Measurements from ENCODE around the gene HCLS1. TPM values are rescaled to one million over a fixed set of nuclear protein-coding genes. Genes with fewer than 3 reads are reported as not detected.

The HCLS1 gene
- total and polyA plus RNA-seq, 2 of the 8 experiments (the other 6 are each of a cell fraction or from before 2014, with no cell fraction given), result 0.53 to 1.3 TPM

- H3K27ac ChIP-seq (ENCODE audit: low read depth, low read length), result no peak overlapping the region
- no peak overlapping the region for H2AK5ac ChIP-seq (ENCODE audit: low read depth, low read length)
- no peak overlapping the region for H3K4ac ChIP-seq (replicated peaks; ENCODE audit: insufficient read length, low read depth, low read length)
- whole genome bisulfite sequencing, 2 experiments (ENCODE audit: extremely low coverage in 1 of 2, insufficient coverage in 1 of 2, insufficient read length in 1 of 2, insufficient replicate concordance in 2 of 2, low coverage in 1 of 2, low lambda C conversion rate in 2 of 2, missing lambda C conversion rate in 1 of 2), result 93% methylated on average over 6 of the region's 6 CpGs; no CpG with 5 or more reads in 1 of the 2 experiments
- ChIA-PET POLR2A (ENCODE audit: partially characterized antibody) (interaction anchor here (1.5 kb wide), 1 partner anchor 9 kb away, joined by 5 read pairs; no protein-coding TSS in a partner anchor), CTCF (ENCODE audit: partially characterized antibody) (no interaction called here)
- H2AFZ ChIP-seq (ENCODE audit: low read length), result no peak overlapping the region
- no peaks in the 10 kb centered on the region for H3K79me1 ChIP-seq (ENCODE audit: low read depth, low read length)
- H2BK12ac ChIP-seq (ENCODE audit: low read depth, low read length), result no peak overlapping the region
- H3K56ac ChIP-seq (replicated peaks; ENCODE audit: insufficient read length, low read depth, low read length), result no peak overlapping the region
- no peaks in the 10 kb centered on the region for H3K79me2 ChIP-seq (ENCODE audit: control insufficient read depth in 1 of 2, insufficient read depth in 2 of 2, low read length in 2 of 2)
- no peak overlapping the region for H2BK20ac ChIP-seq (ENCODE audit: low read length)
- H3K23ac ChIP-seq (ENCODE audit: insufficient read length), result no peak overlapping the region
- no peak overlapping the region for H3K18ac ChIP-seq (ENCODE audit: extremely low read depth, low read length)
- H3K4me3 ChIP-seq (ENCODE audit: extremely low read depth in 1 of 4, insufficient read depth in 2 of 4, low read depth in 3 of 4, low read length in 4 of 4), result no peak overlapping the region
- H3K14ac ChIP-seq (ENCODE audit: insufficient read length), result no peak overlapping the region
- FAIRE-seq, result no peak
- H3K23me2 ChIP-seq (ENCODE audit: low read depth, low read length), result no peaks in the 10 kb centered on the region
- H3K36me3 ChIP-seq (ENCODE audit: control insufficient read depth in 2 of 4, insufficient read depth in 4 of 4, low read length in 3 of 4), result no peaks in the 10 kb centered on the region
- TF ChIP-seq CHD1 (IDR thresholded peaks at IDR 0.05; ENCODE audit: low read depth, low read length), result no peak
- TF ChIP-seq YY1 (IDR thresholded peaks at IDR 0.05; ENCODE audit: low read depth, low read length), result no peak
- TF ChIP-seq CTCF (IDR thresholded peaks at IDR 0.05; ENCODE audit: control extremely low read depth in 1 of 3, insufficient read depth in 1 of 3, low read depth in 1 of 3, low read length in 3 of 3), result no peak
- TF ChIP-seq CHD2 (IDR thresholded peaks at IDR 0.05; ENCODE audit: low read length), result no peak
- TF ChIP-seq POLR2AphosphoS5 (IDR thresholded peaks at IDR 0.05; ENCODE audit: low read depth, low read length), result no peak
- no peak for TF ChIP-seq KDM5A (IDR thresholded peaks at IDR 0.05; ENCODE audit: low read length)
- no peak for TF ChIP-seq BCL11A (IDR thresholded peaks at IDR 0.05; ENCODE audit: low read depth in 2 of 2, low read length in 2 of 2)
- H4K20me1 ChIP-seq (replicated peaks in 1 of 2; ENCODE audit: control insufficient read depth in 1 of 2, insufficient read depth in 2 of 2, low read length in 2 of 2), result no peaks in the 10 kb centered on the region
- H2BK15ac ChIP-seq (ENCODE audit: low read length), result no peak overlapping the region; the same call in 1 of the 2 replicates
- no peak overlapping the region for H2BK5ac ChIP-seq (ENCODE audit: low read depth, low read length)
- H4K8ac ChIP-seq (ENCODE audit: extremely low read depth, insufficient read depth, low read length), result no peak overlapping the region
- H3K9ac ChIP-seq (replicated peaks in 1 of 4; ENCODE audit: extremely low read depth in 1 of 4, low read depth in 3 of 4, low read length in 3 of 4), result no peak overlapping the region
- no peak overlapping the region for H3K4me2 ChIP-seq (ENCODE audit: insufficient read depth in 1 of 2, low read depth in 2 of 2, low read length in 2 of 2)
- no peaks in the 10 kb centered on the region for H3K27me3 ChIP-seq (replicated peaks in 1 of 4; ENCODE audit: control insufficient read depth in 3 of 4, extremely low read depth in 1 of 4, insufficient read depth in 3 of 4, low read length in 3 of 4)
- H4K91ac ChIP-seq (replicated peaks; ENCODE audit: insufficient read length, low read length), result no peak overlapping the region
- peaks cover 0 to 2% (median under 1%) of the 10 kb centered on the region in 4 experiments; a peak in 3 of 7 replicates for H3K4me1 ChIP-seq (replicated peaks in 1 of 4; ENCODE audit: control insufficient read depth in 3 of 4, insufficient read depth in 4 of 4, low read length in 3 of 4)
- no peak for DNase-seq (ENCODE audit: low read depth in 1 of 2, low spot score in 2 of 2)
- H3K9me3 ChIP-seq (ENCODE audit: insufficient read depth in 2 of 2, low read depth in 1 of 2, low read length in 1 of 2), result no peaks in the 10 kb centered on the region
- no peak overlapping the region for H4K5ac ChIP-seq (ENCODE audit: insufficient read length, low read depth, low read length)
- no peak overlapping the region for H2BK120ac ChIP-seq (replicated peaks; ENCODE audit: low read depth, low read length)
These were observed 31.1 kb downstream of the HCLS1 start for GRCh38 chr3:121629601-121630000.
